ENCODE results near the gene ABCG1.
"Not testable (repeated sequence)": the region's sequence is repeated elsewhere in the genome, so short reads cannot be mapped to it uniquely, and the experiment has no call there.

DNA sequence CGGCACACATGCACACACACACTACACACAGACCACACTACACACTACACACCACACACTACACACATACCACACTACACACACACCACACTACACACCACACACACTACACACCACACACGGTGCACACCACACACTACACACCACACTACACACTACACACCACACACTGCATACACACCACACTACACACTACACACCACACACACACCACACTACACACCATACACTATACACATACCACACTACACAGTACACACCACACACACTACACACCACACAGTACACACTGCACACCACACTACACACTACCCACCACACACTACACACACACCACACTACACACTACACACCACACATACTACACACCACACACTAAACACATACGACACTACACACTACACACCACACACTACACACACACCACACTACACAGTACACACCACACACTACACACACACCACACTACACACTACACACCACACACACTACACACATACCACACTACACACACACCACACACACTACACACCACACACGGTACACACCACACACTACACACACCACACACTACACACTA, 73.7 kb downstream of the ABCG1 start:
- TF ChIP-seq ESRRG (CRISPR knock-in tag; IDR thresholded peaks at IDR 0.05); CSDC2 (CRISPR knock-in tag; IDR thresholded peaks at IDR 0.05); ZFP3 (CRISPR knock-in tag; IDR thresholded peaks at IDR 0.05); ZFP30 (CRISPR knock-in tag; IDR thresholded peaks at IDR 0.05); ZNF8 (CRISPR knock-in tag; IDR thresholded peaks at IDR 0.05); SNAI2 (CRISPR knock-in tag; IDR thresholded peaks at IDR 0.05); RARB (CRISPR knock-in tag; IDR thresholded peaks at IDR 0.05); BACH2 (CRISPR knock-in tag; IDR thresholded peaks at IDR 0.05; ENCODE audit: borderline replicate concordance): not testable (repeated sequence)
- TF ChIP-seq, protein P1, sequence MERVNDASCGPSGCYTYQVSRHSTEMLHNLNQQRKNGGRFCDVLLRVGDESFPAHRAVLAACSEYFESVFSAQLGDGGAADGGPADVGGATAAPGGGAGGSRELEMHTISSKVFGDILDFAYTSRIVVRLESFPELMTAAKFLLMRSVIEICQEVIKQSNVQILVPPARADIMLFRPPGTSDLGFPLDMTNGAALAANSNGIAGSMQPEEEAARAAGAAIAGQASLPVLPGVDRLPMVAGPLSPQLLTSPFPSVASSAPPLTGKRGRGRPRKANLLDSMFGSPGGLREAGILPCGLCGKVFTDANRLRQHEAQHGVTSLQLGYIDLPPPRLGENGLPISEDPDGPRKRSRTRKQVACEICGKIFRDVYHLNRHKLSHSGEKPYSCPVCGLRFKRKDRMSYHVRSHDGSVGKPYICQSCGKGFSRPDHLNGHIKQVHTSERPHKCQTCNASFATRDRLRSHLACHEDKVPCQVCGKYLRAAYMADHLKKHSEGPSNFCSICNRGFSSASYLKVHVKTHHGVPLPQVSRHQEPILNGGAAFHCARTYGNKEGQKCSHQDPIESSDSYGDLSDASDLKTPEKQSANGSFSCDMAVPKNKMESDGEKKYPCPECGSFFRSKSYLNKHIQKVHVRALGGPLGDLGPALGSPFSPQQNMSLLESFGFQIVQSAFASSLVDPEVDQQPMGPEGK (CRISPR knock-in tag; IDR thresholded peaks at IDR 0.05; ENCODE audit: borderline replicate concordance) = not testable (repeated sequence)
- TF ChIP-seq, protein P2, sequence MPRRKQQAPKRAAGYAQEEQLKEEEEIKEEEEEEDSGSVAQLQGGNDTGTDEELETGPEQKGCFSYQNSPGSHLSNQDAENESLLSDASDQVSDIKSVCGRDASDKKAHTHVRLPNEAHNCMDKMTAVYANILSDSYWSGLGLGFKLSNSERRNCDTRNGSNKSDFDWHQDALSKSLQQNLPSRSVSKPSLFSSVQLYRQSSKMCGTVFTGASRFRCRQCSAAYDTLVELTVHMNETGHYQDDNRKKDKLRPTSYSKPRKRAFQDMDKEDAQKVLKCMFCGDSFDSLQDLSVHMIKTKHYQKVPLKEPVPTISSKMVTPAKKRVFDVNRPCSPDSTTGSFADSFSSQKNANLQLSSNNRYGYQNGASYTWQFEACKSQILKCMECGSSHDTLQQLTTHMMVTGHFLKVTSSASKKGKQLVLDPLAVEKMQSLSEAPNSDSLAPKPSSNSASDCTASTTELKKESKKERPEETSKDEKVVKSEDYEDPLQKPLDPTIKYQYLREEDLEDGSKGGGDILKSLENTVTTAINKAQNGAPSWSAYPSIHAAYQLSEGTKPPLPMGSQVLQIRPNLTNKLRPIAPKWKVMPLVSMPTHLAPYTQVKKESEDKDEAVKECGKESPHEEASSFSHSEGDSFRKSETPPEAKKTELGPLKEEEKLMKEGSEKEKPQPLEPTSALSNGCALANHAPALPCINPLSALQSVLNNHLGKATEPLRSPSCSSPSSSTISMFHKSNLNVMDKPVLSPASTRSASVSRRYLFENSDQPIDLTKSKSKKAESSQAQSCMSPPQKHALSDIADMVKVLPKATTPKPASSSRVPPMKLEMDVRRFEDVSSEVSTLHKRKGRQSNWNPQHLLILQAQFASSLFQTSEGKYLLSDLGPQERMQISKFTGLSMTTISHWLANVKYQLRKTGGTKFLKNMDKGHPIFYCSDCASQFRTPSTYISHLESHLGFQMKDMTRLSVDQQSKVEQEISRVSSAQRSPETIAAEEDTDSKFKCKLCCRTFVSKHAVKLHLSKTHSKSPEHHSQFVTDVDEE (CRISPR knock-in tag; IDR thresholded peaks at IDR 0.05) = not testable (repeated sequence)

Measured in SK-N-SH treated with all-trans-retinoic acid at 6 μM for 48 hours (cell line).